VCaP (cell line): ENCODE results near the gene PRSS23.
"Not testable (repeated sequence)": the region's sequence is repeated elsewhere in the genome, so short reads cannot be mapped to it uniquely, and the experiment has no call there.

Experiments
- H3K27ac ChIP-seq: fragments of 450-650 bp; 2 replicates; pipeline ENCODE4 v1.5.1; 2017
- TF ChIP-seq, protein P1 (sequence below): fragments of 450-650 bp; conservative IDR thresholded peaks from 2 replicates; pipeline ENCODE4 v1.5.1; 2017; ENCODE audit warnings: mild to moderate bottlenecking, moderate library complexity

PRSS23 gene

DNA sequence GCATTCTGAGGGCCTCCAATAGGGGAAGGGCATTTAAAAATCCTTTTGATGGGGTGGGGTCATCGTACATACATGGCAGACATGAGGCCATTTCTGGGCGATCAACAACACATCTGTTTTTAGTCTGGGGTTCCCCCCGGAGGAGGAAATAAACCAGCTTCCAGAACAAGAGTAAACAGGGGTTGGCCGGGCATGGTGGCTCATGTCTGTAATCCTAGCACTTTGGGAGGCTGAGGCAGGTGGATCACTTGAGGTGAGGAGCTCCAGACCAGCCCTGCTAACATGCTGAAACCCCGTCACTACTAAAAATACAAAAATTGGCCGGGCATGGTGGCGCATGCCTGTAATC is 12.0 kb downstream of the PRSS23 start:
- no peak overlapping the region for H3K27ac ChIP-seq
- TF ChIP-seq, protein P1, sequence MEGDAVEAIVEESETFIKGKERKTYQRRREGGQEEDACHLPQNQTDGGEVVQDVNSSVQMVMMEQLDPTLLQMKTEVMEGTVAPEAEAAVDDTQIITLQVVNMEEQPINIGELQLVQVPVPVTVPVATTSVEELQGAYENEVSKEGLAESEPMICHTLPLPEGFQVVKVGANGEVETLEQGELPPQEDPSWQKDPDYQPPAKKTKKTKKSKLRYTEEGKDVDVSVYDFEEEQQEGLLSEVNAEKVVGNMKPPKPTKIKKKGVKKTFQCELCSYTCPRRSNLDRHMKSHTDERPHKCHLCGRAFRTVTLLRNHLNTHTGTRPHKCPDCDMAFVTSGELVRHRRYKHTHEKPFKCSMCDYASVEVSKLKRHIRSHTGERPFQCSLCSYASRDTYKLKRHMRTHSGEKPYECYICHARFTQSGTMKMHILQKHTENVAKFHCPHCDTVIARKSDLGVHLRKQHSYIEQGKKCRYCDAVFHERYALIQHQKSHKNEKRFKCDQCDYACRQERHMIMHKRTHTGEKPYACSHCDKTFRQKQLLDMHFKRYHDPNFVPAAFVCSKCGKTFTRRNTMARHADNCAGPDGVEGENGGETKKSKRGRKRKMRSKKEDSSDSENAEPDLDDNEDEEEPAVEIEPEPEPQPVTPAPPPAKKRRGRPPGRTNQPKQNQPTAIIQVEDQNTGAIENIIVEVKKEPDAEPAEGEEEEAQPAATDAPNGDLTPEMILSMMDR = no peak

DNA sequence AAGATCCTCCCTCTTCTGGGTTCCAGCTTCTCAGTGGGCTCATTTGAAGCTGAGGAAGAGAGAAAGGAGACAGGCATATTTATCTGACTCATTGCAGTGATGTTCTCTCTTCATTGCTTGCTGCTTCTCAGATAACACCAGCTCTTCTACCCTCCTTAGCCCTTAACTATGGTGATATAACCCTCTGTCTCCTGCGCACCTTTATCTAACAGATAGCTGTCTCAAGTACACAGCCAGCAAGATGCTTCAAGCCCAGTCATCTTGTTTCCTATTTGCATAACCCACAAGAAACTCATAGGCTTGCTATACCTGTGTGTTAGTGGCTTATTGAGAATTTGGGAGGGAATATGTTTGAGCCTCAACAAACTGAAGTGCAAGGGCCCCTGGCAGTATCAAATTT is 12.6 kb downstream of the PRSS23 start:
- TF ChIP-seq, protein P1 = no peak

DNA sequence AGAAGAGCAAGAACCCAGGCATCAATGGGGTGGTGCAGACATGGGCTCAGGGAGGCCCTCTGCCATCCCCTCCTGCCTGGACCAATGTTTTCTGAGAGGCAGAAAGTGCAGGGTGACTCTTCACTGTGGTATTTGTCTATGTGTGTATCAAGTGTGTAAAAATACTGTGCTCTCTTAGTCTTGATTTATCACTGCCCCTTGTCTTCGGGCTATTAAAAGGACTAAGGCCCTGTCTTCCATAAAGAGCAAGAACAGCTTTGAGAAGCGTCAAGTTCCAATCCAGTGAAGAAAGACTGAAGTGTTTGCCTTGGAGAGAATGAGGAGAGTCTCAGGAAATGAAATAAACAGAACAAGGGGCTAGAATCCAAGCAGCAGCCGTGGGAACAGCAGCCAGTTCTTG is 14.4 kb downstream of the PRSS23 start:
- TF ChIP-seq, protein P1 = no peak
- H3K27ac ChIP-seq = no peak overlapping the region

More for the DNA sequence above, 12.6 kb downstream of the PRSS23 start:
- no peak overlapping the region for H3K27ac ChIP-seq

DNA sequence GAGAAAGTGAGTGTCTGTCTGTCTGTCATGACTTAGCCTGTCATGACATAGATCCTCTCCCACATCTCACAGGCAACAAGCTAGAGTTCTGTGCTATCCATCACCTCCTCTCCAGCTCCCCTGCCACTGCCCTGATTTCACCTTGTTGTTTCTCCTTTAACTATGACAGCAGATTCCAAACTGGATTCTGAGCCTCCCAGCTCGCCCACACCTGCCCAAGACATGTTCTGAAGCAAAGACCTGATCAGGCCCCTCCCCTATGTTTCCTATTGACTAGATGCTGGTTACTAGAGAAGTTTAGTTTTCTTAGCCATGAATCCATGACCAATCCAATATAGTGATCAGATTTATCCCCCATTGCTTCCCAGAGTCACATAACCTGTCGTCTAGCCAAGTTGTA is 15.4 kb downstream of the PRSS23 start:
- TF ChIP-seq, protein P1 = no peak
- no peak overlapping the region for H3K27ac ChIP-seq

DNA sequence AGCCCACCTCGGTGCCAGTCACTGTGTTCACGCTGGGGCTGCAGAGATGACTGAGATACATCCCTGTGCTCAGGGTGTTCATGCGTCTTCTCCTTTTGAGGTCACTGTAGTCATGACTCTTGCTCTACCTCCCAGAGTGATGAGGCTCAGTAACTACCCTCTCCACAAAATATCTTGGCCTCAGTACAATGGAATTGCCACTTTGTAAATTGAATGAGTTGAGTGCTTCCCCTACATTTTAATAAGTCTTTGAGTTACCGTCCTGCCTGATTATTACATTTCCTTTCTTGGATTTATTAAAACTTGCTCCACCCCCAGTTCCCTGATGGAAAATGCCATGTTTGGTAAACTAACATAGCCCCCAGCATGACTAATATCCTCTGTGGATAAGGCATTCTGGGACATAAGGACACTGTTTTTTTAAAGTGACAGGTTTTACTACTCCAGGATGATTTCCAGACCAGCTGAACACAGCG is 15.9 kb downstream of the PRSS23 start:
- TF ChIP-seq, protein P1 = no peak
- H3K27ac ChIP-seq = no peak overlapping the region

DNA sequence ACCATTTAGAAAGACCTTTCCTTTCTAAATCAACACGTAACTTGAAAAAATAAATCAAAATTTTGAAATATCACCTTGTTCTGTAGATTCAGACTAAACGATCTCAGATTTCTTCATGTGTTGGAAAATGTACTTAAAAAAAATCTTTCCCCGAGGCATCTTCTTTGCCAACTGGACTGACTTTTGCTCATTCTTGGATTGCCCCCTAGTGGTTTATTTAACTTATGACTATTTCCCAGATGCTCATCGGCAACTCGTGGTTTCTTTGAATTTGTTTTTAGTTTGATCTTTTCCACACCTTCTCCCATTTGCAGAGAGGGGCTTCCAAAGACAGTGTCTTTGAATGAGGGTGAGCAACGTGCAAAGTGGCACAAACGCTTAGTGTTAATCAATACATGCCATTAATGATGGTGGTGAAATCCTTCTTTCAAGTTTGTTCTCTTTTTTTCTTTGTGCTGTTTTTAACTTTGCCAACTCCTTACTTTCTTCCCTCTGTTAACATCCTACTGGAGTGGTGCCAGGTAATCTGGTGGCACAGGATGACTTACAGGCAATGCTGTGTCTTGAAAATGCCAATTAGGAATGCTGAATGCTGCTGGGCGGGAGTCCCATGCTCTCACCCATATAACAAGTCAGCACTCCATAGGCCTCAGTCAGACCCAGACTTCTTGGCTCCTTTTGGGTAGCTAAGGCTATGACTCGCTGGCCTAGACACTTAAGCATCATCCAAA is 18.3 kb downstream of the PRSS23 start:
- TF ChIP-seq, protein P1 = peak; percentile 83
- H3K27ac ChIP-seq = peak overlapping the region; percentile 50; the same call in 1 of the 2 replicates

DNA sequence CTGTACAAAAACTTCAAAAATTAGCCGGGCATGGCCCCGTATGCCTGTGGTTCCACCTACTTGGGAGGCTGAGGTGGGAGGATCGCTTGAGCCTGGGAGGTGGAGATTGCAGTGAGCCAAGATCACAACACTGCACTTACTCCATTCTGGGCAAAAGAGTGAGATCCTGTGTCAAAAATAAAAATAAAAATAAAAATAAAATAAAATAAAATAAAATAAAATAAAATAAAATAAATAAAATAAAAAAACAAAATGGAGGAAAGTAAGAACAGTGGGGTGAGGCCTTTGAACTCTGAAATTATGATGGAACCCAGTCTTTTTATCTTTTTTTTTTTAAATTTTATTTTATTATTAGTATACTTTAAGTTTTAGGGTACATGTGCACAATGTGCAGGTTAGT is 23.8 kb downstream of the PRSS23 start:
- not testable (repeated sequence) for H3K27ac ChIP-seq

DNA sequence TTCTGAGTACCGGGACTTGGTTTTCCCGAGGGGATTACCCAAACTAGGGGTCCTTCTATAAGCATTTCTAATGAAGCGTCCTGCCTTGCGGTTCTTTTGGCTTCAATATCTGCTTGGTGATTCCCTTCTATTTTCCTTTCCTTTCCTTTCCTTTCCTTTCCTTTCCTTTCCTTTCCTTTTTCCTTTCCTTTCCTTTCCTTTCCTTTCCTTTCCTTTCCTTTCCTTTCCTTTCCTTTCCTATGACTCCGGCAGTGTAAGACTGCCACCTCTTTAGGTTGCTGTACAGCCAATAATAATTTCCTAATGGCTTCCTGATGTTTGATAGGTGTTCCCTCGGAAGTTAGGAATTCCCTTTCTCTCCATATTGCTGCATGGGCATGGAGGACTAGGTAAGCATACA is 34.0 kb downstream of the PRSS23 start:
- not testable (repeated sequence) for H3K27ac ChIP-seq

DNA sequence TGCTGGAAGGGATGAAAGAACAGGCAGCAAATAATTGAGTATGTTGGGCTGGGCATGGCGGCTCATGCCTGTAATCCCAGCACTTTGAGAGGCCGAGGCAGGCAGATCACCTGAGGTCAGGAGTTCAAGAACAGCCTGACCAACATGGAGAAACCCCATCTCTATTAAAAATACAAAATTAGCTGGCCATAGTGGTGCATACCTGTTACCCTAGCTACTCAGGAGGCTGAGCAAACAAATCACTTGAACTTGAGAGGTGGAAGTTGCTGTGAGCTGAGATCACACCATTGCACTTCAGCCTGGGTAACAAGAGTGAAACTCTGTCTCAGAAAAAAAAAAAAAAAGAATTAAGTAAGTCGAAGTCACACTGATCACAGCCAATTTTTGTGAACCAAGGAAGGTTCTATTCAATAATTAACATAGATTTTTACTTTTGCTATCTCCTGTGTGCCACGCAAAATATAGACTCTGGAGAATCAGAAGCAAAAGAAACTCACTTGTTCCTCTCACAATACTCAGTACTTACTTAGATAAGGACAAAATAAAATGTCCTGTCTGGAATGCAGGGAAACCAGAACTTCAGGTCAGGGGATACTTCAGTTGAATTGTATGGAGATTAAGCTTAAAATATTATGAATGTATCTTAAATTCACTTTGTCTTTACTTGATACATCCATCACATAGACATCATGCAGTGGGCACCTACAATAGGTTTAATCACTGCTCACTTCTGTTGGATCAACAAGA is 44.6 kb downstream of the PRSS23 start:
- not testable (repeated sequence) for H3K27ac ChIP-seq
